ENCODE measurements around the gene NFKB1.
"Not testable (repeated sequence)": the region's sequence is repeated elsewhere in the genome, so short reads cannot be mapped to it uniquely, and the experiment has no call there.

Gene NFKB1, protein sequence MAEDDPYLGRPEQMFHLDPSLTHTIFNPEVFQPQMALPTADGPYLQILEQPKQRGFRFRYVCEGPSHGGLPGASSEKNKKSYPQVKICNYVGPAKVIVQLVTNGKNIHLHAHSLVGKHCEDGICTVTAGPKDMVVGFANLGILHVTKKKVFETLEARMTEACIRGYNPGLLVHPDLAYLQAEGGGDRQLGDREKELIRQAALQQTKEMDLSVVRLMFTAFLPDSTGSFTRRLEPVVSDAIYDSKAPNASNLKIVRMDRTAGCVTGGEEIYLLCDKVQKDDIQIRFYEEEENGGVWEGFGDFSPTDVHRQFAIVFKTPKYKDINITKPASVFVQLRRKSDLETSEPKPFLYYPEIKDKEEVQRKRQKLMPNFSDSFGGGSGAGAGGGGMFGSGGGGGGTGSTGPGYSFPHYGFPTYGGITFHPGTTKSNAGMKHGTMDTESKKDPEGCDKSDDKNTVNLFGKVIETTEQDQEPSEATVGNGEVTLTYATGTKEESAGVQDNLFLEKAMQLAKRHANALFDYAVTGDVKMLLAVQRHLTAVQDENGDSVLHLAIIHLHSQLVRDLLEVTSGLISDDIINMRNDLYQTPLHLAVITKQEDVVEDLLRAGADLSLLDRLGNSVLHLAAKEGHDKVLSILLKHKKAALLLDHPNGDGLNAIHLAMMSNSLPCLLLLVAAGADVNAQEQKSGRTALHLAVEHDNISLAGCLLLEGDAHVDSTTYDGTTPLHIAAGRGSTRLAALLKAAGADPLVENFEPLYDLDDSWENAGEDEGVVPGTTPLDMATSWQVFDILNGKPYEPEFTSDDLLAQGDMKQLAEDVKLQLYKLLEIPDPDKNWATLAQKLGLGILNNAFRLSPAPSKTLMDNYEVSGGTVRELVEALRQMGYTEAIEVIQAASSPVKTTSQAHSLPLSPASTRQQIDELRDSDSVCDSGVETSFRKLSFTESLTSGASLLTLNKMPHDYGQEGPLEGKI

DNA sequence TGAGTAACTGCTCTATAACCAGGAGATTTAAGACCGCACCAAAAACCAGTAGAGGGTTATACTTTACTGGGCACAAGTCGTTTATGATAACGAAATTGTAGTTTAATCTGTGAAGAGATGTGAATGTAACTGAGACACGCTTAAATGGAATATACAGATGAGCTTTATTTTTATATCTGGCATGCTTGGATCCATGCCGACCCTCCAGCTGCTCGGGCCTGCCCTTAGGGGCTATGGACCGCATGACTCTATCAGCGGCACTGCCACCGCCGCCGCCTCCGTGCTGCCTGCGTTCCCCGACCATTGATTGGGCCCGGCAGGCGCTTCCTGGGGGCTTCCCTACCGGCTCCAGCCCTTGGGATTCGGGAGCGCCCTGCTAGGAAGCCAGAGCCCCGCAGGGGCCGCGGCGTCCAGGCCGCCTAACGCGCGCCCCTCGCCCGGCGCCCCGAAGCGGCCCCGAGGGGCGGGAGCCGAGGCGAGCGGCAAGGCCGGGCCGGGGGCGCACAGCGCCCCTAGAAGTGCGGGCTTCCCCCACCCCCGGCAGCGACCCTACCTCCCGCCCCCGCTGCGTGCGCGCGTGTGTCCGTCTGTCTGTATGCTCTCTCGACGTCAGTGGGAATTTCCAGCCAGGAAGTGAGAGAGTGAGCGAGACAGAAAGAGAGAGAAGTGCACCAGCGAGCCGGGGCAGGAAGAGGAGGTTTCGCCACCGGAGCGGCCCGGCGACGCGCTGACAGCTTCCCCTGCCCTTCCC, at the start of gene NFKB1:
Gene NFKB1, plus strand, starts transcription at position 664 of the 751 bp plus-strand sequence. CDS start 24,160 bp downstream, outside the sequence.
- DNase-seq (ENCODE audit: low spot score) = peak; percentile 40

DNA sequence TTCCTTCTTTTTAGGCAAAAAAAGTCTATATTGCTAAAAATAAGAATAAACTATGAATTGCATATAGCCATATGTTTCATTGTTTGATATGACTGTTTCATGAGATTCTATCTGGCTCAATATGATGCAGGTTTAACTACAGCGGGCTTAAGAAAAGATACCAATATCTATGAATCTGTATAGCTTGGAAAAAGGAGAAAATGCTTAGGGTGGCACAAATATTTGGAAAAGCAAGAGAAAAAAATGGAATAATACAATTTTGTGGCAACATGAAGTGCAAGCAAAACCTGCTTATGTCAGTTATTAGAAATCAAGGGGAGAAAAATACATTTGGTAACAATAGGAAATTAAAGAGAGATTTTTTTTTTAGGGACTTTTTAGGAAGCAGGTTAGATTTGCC, 48.3 kb upstream of the NFKB1 start:
- no peak for DNase-seq (ENCODE audit: low spot score)

DNA sequence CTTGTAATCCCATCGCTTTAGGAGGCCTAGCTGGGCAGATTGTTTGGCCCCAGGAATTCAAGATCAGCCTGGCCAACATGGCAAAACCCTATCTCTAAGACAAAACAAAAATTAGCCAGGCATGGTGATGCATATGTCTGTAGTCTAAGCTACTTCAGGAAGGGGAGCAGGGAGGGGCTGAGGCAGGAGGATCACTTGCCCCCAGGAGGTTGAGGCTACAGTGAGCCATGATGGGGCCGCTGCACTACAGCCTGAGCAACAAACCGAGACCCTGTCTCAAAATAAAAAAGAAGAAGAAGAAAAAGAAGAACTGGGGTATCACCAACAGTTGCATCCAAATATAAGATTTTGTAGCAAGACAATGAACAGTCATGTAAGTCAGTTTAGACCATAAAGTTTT, 47.3 kb upstream of the NFKB1 start:
- DNase-seq (ENCODE audit: low spot score) = no peak

DNA sequence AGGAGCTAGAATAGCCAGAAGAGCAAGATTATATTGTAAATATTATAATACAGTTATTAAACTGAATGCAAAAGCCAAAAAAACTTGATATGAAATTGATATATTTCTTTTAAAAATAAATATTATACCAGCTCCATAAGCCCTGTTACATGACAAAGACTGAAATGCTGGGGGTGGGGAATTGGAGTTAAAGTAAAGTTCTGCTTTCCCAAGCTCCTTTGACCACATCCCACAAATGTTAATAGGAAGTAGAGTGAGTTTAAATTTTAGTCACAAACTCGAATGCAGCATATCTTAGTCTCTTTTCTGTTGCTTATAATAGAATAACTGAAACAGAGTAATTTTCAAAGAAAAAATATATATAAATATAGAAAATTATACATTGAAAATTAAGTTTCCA, 46.9 kb upstream of the NFKB1 start:
- DNase-seq (ENCODE audit: low spot score) = no peak

DNA sequence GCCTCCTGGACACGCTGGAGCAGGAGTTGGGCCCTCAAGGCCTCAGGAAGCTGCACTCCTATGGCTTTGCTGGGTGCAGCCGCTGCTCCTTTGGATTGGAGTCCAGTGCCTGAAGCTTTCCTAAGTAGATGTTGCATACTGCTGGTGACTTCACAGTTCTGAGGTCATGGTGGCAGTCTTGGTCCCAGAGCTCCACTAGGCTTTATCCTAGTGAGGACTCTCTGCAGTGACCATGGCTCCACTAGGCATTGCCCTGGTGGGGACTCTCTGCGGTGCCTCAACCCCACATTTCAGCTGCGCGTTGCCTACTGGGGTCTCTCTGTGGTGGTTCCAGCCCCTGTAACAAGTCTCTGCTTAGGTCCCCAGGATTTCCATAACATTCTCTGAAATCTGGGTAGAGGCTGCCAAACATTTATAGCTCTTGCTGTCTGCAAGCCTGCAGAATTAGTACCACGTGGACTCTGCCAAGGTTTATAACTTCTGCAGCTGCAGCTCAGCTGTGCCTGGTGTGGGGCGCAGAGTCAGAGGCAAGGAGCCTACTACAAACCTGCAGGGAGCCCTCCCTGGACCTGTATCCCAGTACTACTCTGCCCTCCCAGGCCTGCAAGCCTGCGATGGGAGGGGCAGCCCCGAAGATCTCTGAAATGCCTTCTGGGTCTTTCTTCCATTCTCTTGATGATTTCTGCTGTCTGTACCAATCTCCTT, 46.0 kb upstream of the NFKB1 start:
- no peak for DNase-seq (ENCODE audit: low spot score)

DNA sequence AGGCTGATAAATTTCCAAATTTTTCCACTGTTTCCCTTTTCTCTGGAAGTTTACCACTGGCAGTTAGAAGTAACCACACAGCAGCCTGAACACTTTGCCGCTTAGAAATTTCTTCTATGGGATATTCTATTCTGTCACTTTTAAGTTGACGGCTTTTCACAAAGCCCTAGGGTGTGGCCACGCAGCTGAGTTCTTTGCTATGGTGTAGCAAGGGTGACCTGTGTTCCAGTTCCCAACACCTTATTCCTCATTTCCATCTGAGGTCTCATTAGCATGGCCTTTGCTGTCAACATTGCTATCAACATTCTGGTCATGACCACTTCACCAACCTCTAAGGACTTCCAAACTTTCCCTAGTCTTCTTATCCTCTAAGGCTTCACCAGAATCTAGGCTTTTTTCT, 45.4 kb upstream of the NFKB1 start:
- DNase-seq (ENCODE audit: low spot score) = no peak

DNA sequence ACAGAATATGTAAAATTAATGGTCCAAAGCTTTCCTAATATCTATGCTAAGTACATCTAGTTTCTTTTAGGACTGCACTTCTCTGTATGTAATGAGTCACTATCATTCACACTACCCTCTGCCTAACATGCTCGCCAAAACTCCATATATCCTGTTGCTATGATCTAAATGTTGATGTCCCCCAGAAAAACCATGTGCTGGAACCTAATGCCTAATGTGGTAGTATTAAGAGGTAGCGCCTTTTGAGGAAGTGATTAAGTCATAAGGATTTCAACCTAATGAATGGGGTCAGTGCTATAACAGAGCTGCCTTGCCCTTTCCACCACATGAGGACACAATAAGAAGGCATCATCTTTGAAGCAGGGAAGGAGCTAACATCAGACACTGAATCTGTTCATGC, 34.9 kb upstream of the NFKB1 start:
- DNase-seq (ENCODE audit: low spot score) = no peak

DNA sequence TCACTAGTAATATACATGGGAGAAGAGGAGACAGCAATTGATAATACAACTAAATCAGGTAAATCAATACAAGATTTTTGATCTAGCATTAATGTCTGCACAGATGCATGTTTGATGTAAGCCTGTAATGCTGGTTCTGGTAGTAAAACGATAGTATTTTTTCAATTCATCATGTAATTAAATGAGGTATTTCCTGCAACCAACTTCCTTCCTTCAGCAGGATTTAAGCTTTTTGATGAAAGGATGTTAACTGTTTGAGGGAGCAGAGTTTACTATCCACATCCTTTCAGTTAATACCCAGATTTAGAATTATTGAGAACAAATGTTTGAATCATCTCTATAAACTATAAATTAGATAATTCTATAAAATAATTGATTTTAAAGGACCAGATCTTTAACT, 31.4 kb upstream of the NFKB1 start:
- DNase-seq (ENCODE audit: low spot score) = no peak

DNA sequence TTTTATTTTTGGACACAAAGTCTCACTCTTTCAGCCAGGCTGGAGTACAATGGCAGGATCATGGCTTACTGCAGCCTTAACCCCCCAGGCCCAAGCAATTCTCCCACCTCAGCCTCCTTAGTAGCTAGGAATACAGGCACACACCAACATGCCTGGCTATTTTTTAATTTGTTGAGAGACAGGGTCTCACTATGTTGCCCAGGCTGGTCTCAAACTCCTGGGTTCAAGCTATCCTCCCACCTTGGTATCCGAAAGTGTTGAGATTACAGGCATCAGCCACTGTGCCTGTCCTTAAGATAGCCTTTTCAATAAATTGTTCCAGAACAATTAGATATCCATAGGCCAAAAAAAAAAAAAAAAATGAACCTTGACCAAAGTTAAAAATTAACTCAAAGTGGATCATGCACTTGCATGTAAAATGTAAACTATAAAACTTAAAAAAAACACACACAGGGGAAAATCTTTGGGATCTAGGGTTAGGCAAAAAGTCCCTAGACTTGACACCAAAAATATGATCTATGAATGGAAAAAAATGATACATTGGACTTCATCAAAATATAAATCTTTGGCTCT, 28.6 kb upstream of the NFKB1 start:
- no peak for DNase-seq (ENCODE audit: low spot score)

DNA sequence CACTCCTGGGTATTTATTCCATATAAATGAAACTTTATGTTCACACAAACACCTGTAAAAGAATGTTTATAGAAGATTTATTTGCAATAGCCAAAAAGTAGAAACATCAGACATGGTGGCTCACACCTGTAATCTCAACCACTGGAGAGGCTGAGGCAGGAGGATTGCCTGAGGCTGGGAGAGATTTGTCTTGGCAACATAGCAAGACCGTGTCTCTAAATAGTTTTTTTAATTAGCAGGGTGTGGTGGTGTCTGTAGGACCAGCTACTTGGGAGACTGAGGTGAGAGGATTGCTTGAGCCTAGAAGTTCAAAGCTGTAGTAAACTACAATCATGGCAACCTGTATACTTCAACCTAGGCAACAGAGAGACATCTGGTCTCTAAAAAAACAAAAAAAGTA, 27.7 kb upstream of the NFKB1 start:
- DNase-seq (ENCODE audit: low spot score) = no peak

DNA sequence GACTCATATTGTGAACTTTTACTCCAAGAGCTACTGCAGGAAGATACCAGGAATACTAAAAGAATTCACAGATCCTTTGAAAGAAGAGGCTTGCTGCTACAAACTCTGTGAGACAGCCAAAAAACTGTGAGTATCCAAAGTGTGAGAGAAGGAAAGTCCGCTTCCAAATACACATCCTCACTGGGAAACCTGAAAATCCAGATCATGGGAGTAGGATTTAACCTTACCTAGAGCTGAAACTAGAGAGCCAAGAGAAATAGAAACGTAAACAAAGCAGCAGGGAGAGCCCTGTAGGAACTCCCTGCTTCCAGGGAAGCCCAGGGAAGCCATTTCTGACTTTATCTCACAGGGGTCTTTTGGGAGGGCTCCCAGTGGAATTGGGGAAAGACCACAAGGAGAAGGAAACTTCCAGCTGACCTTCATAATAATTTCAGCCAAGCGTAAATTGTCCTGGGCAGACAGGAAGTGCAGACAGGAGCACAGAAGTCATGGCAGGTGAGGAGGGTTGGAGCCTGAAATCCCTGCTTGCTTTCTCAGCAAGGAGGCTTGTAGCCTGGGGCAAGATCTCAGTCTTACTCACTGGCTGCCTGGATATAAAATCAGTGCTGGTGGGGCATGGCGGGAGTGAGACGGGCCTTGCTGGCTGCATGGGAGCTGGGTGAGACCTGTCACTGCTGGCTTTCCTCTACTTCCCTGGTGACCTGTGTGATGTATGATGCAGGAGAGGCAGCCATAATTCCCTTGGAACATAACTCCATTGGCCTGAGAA, 26.2 kb upstream of the NFKB1 start:
- DNase-seq (ENCODE audit: low spot score) = no peak

DNA sequence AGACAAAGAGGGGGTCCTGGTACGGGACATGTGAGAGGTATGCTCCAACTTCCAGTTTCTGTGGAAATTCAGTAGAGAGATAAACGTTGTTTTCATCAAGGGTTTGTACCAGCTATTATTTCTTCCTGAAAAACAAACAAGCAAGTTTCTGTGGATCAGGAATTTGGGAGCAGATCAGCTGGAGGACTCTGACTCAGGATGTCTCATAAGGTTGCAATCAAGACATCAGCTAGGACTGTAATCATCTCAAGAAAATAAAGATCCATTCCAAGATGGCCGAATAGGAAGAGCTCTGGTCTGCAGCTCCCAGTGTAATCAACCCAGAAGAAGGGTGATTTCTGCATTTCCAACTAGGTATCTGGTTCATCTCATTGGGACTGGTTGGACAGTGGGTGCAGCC, 23.5 kb upstream of the NFKB1 start:
- DNase-seq (ENCODE audit: low spot score) = no peak

DNA sequence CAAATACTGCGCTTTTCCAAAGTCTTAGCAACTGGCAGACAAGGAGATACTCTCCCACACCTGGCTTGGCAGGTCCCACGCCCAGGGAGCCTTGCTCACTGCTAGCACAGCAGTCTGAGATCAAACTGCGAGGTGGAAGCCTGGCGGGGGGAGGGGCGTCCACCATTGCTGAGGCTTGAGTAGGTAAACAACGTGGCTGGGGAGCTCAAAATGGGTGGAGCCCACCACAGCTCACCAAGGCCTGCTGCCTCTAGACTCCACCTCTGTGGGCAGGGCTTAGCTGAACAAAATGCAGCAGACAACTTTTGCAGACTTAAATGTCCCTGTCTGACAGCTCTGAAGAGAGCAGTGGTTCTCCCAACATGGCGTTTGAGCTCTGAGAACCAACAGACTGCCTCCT, 23.0 kb upstream of the NFKB1 start:
- no peak for DNase-seq (ENCODE audit: low spot score)

DNA sequence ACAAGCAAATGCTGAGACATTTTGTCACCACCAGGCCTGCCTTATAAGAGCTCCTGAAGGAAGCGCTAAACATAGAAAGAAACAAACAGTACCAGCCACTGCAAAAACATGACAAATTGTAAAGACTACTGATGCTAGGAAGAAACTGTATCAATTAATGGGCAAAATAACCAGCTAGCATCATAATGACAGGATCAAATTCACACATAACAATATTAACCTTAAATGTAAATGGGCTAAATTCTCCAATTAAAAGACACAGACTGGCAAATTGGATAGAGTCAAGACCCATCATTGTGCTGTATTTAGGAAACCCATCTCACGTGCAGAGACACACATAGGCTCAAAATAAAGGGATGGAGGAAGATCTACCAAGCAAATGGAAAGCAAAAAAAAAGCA, 21.3 kb upstream of the NFKB1 start:
- not testable (repeated sequence) for DNase-seq (ENCODE audit: low spot score)

DNA sequence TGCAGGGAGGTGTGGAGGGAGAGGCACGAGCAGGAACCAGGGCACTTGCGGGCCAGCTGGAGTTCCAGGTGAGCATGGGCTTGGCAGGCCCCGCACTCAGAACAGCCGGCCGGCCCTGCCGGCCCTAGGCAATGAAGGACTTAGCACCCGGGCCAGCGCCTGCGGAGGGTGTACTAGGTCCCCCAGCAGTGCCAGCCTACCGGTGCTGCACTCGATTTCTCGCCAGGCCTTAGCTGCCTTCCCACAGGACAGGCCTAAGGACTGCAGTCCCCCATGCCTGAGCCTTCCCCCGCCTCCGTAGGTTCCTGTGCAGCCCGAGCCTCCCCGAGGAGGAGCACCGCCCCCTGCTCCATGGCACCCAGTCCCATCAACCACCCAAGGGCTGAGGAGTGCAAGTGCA, 18.0 kb upstream of the NFKB1 start:
- DNase-seq (ENCODE audit: low spot score) = no peak

DNA sequence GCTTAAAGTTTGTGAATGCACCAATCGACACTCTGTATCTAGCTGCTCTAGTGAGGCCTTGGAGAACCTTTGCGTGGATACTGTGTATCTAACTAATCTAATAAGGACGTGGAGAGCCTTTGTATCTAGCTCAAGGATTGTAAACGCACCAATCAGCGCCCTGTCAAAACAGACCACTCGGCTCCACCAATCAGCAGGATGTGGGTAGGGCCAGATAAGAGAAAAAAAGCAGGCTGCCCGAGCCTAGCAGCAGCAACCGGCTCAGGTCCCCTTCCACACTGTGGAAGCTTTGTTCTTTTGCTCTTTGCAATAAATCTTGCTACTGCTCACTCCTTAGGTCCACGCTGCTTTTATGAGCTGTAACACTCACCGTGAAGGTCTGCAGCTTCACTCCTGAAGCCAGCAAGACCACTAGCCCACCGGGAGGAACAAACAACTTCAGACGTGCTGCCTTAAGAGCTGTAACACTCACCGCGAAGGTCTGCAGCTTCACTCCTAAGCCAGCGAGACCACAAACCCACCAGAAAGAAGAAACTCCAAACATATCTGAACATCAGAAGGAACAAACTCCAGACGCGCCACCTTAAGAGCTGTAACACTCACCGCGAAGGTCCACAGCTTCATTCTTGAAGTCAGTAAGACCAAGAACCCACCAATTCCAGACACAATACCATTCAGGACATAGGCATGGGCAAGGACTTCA, 17.0 kb upstream of the NFKB1 start:
- DNase-seq (ENCODE audit: low spot score) = not testable (repeated sequence)

DNA sequence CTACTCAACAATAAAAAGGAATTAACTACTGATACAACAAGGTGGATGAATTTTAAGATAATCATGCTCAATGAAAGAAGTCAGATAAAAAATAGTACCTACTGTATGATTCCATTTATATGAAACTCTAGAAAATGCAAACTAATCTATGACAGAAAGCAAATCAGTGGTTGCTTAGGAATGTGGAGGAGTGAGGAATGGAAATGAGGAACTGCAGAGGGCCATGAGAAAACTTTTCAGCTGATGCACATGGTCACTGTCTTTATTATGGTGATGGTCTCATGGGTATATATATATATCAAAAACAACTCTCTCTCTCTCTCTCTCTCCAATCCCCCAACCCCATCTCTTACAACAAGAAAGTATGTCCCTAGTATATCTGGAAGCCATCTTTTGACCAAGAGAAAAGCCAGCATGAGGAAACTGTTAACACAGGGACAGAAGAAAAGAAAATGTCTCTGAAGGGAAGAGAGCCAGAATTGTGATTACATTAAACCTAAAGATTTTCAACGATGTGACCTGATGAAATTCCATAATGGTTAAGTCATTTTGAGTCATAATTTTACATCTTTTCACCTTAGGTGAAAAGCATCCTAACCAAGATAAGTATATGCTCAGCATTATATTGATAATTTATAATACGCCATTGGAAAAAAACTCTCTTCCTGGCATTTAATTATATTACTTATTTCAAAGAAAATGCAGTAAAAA, 8.5 kb upstream of the NFKB1 start:
- no peak for DNase-seq (ENCODE audit: low spot score)

DNA sequence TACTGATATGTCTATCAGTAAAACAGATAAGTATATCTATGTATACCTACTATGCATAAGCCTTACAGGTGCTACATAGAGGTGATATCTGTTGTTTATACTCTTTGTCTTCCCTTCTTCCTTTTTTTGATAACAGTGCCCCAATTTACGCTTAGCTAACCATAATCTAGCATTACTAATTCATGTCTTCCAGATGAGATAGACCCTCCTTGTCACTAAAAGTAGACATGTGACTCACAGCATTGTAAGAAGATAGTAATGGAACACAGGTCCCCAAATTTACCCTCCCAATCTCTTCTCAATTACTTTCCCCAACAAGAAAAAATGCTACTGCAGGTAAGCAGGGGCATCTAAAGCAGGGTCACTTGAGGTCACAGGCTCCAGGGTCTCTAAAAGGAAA, 7.9 kb upstream of the NFKB1 start:
- no peak for DNase-seq (ENCODE audit: low spot score)

DNA sequence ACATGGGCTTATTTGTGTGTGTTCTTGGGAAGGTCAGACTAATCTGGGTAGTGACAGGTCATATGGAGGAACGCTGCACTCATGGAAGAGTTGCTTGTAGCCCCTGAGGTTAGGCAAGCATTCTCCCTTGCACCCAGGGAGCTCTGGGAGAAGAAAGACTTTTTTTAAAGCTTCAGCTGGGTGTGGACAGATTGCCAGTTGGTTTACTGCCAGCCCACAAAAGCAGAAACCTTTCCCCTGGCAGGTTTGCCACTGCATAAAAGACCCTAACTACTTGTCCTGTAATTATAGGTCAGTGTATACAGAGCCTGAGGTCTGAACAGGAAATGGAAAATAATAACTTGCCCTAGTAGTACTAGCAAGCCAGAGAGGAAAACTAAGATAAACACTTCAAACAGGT, 7.4 kb upstream of the NFKB1 start:
- DNase-seq (ENCODE audit: low spot score) = no peak

Data from COLO829 (cell line).